Stimulated activated memory B cell treated with anti-CD40 and anti-IgM and Interleukin-4, amounts not matched to agents 10 μg/mL and 1 μg/mL and 100 μg/mL, for 72 hours (primary cell): Measurements from ENCODE around the gene CPNE4.
"Not testable (repeated sequence)": the region's sequence is repeated elsewhere in the genome, so short reads cannot be mapped to it uniquely, and the experiment has no call there.

ENCODE experiments used
- ATAC-seq: fragments of 150-1000 bp; cut with Tn5 transposase; 2 replicates; pipeline ENCODE4 v1.10.0; 2021
- H3K27ac Mint-ChIP-seq: one replicate; pipeline ENCODE4 v1.8.0; 2022; ENCODE audit warnings: mild to moderate bottlenecking, mixed read lengths
- H3K27me3 Mint-ChIP-seq: one replicate; pipeline ENCODE4 v1.8.0; 2022; ENCODE audit warnings: mixed read lengths
- H3K36me3 Mint-ChIP-seq: one replicate; pipeline ENCODE4 v1.8.0; 2022; ENCODE audit warnings: mixed read lengths
- H3K4me1 Mint-ChIP-seq: one replicate; pipeline ENCODE4 v1.8.0; 2022; ENCODE audit warnings: mixed read lengths
- H3K4me3 Mint-ChIP-seq: one replicate; pipeline ENCODE4 v1.8.0; 2022; ENCODE audit warnings: mild to moderate bottlenecking, moderate library complexity, mixed read lengths
- H3K9me3 Mint-ChIP-seq: one replicate; pipeline ENCODE4 v1.8.0; 2022; ENCODE audit warnings: mixed read lengths

Gene CPNE4

GRCh38 chr3:132001999-132002398, 32.8 kb downstream of the CPNE4 start:
- Mint-ChIP-seq H3K4me1 (no peaks in the 10 kb centered on the region), H3K4me3 (no peak overlapping the region), H3K27ac (no peak overlapping the region), H3K36me3 (no peaks in the 10 kb centered on the region), H3K27me3 (peaks cover 9% of the 10 kb centered on the region), H3K9me3 (no peaks in the 10 kb centered on the region)
- no peak for ATAC-seq

- Mint-ChIP-seq H3K27me3 (peaks cover under 1% of the 10 kb centered on the region), H3K4me3 (no peak overlapping the region), H3K36me3 (no peaks in the 10 kb centered on the region), H3K27ac (no peak overlapping the region), H3K9me3 (no peaks in the 10 kb centered on the region), H3K4me1 (no peaks in the 10 kb centered on the region)
- no peak for ATAC-seq
Measured at GRCh38 chr3:132001036-132001435, 33.8 kb downstream of the CPNE4 start.

DNA sequence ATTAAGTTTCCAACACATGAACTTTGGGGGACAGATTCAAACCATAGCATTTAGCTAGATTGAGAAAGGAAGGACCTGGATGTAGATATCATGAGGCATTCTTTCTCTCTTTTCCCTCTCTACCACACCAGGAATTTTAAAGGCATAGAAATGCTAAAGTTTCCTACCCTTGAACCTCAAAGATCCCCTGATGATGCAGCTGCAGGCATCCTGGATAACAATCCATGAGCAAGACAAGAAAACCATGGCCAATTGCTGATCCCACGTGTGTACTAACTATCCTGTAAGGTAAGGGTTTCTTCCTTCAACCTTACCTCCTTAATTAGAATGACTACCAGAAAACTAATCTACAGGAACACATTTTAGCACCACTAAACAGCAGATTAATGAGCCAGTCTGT, 36.8 kb downstream of the CPNE4 start:
- H3K27ac Mint-ChIP-seq, result no peak overlapping the region
- no peaks in the 10 kb centered on the region for H3K27me3 Mint-ChIP-seq
- no peaks in the 10 kb centered on the region for H3K4me1 Mint-ChIP-seq
- no peak overlapping the region for H3K4me3 Mint-ChIP-seq
- H3K36me3 Mint-ChIP-seq, result no peaks in the 10 kb centered on the region
- no peak for ATAC-seq
- H3K9me3 Mint-ChIP-seq, result no peaks in the 10 kb centered on the region

DNA sequence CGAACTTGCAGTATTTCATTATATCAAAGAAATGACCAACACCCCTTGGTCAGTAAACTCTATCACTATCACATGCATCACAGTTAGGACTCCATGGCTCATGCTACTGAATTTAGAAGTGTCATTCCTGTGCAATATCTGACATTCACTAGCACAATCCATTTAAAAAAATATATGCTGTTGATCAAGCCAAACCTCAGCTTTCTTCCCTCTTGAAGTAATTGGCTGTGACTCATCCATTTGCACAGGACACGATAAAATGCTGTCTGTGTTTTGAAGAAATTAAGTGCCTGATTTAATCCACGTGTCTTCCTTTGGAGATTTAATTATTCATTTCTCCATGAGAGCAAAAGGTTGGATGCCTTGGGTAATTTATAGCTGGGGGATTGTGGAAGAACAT, 38.9 kb downstream of the CPNE4 start:
- H3K9me3 Mint-ChIP-seq, result peaks cover 5% of the 10 kb centered on the region
- no peaks in the 10 kb centered on the region for H3K27me3 Mint-ChIP-seq
- H3K4me3 Mint-ChIP-seq, result no peak overlapping the region
- H3K27ac Mint-ChIP-seq, result no peak overlapping the region
- no peaks in the 10 kb centered on the region for H3K4me1 Mint-ChIP-seq
- no peaks in the 10 kb centered on the region for H3K36me3 Mint-ChIP-seq
- ATAC-seq, result no peak

- Mint-ChIP-seq H3K4me3 (no peak overlapping the region), H3K9me3 (peaks cover 7% of the 10 kb centered on the region)
Measured at GRCh38 chr3:131989318-131989717, 45.5 kb downstream of the CPNE4 start.

DNA sequence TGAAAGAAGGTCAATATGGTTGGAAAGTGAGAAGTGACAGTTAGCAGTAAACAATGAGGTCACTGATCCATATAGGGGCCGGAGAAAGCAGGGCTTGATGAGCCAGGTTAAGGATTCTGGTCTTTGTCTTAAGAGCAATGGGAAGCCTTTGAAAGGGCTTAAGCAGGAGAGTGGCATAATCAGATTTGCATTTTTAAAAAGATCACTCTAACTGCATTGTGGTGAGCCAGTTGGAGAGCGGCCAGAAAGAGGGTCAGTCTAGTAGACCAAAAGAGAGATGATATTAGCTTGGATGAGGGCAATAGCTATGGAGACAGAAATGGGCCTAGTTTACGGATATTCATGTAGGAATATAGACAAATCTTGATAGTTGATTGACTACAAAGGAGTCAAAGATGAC, 46.6 kb downstream of the CPNE4 start:
- Mint-ChIP-seq H3K36me3 (no peaks in the 10 kb centered on the region), H3K4me1 (no peaks in the 10 kb centered on the region), H3K27ac (no peak overlapping the region), H3K4me3 (no peak overlapping the region), H3K27me3 (no peaks in the 10 kb centered on the region), H3K9me3 (peaks cover 7% of the 10 kb centered on the region)
- ATAC-seq, result no peak

More at GRCh38 chr3:131989318-131989717, 45.5 kb downstream of the CPNE4 start:
- Mint-ChIP-seq H3K4me1 (no peaks in the 10 kb centered on the region), H3K36me3 (no peaks in the 10 kb centered on the region), H3K27me3 (no peaks in the 10 kb centered on the region), H3K27ac (no peak overlapping the region)
- ATAC-seq, result no peak

- Mint-ChIP-seq H3K9me3 (peaks cover 3% of the 10 kb centered on the region), H3K27ac (no peak overlapping the region)
Measured at GRCh38 chr3:131983689-131984088, 51.1 kb downstream of the CPNE4 start.

DNA sequence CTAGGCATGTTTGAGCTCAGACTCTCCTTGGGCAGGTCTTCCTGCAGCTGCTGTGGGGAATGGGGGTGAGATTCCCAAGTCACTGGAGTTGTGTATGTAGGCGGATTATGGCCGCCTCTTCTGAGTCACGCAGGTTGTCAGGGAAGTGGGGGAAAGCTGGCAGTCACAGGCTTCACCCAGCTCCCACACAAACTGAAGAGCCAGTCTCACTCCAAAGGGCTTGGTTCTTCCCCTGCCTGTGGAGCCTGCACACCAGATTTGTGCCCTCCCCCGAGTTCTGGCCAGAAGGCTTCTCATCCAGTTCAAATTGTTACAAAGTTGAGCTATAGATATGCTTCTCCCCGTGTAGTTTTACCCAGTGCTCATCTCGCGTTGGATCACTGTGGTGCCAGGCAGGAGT, 53.5 kb downstream of the CPNE4 start:
- no peak overlapping the region for H3K27ac Mint-ChIP-seq
- no peak for ATAC-seq
- H3K9me3 Mint-ChIP-seq, result peaks cover 10% of the 10 kb centered on the region

More at GRCh38 chr3:131983689-131984088, 51.1 kb downstream of the CPNE4 start:
- no peaks in the 10 kb centered on the region for H3K36me3 Mint-ChIP-seq
- H3K4me1 Mint-ChIP-seq, result no peaks in the 10 kb centered on the region
- no peak for ATAC-seq
- H3K27me3 Mint-ChIP-seq, result peaks cover 7% of the 10 kb centered on the region
- H3K4me3 Mint-ChIP-seq, result no peak overlapping the region

DNA sequence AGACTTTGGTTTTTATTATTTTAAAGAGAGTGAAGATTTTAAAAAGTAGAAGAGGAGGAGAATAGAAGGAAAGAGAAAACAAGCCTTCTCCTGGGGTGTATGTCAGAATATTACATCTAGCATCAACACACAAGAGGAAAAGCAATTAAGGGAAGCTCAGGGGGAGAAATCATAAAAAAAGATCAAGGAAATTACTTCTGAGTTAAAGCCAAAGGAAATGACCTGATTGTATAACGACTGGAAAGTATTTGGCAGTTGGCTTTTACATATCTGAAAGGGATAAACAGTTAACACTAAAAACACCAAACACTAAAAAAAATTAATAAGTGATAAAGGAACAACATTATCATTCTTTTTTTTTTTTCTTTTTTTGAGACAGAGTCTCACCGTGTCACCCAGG, 58.4 kb downstream of the CPNE4 start:
- ATAC-seq, result no peak

More for the DNA sequence above, 53.5 kb downstream of the CPNE4 start:
- Mint-ChIP-seq H3K27me3 (peaks cover 7% of the 10 kb centered on the region), H3K4me3 (no peak overlapping the region), H3K36me3 (no peaks in the 10 kb centered on the region), H3K4me1 (no peaks in the 10 kb centered on the region)

DNA sequence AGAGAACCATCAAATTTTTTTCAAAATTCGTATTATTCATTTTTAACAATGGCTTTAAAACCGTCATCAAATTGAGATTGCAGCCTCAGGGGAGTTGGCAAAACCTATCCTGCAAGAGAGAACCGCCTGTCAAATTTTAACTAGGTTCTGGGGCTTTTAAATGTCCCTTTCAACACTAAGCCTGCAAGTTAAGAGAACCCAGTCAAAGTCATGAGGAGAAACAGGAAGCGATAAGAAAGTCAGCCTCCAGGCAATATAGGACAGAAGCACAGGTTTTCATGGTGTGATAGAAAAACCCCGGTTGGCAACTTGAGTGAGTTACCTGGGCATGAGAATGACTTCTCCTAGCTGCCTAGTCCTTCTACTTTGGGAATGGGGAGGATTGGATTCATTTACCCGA, 59.8 kb downstream of the CPNE4 start:
- H3K4me3 Mint-ChIP-seq, result no peak overlapping the region
- no peak for ATAC-seq
- H3K4me1 Mint-ChIP-seq, result no peaks in the 10 kb centered on the region
- peaks cover 7% of the 10 kb centered on the region for H3K9me3 Mint-ChIP-seq
- H3K27ac Mint-ChIP-seq, result no peak overlapping the region
- no peaks in the 10 kb centered on the region for H3K36me3 Mint-ChIP-seq
- H3K27me3 Mint-ChIP-seq, result no peaks in the 10 kb centered on the region

More for the DNA sequence above, 58.4 kb downstream of the CPNE4 start:
- H3K4me3 Mint-ChIP-seq, result no peak overlapping the region
- H3K27ac Mint-ChIP-seq, result no peak overlapping the region
- H3K27me3 Mint-ChIP-seq, result peaks cover under 1% of the 10 kb centered on the region
- peaks cover 10% of the 10 kb centered on the region for H3K9me3 Mint-ChIP-seq
- no peaks in the 10 kb centered on the region for H3K4me1 Mint-ChIP-seq
- no peaks in the 10 kb centered on the region for H3K36me3 Mint-ChIP-seq

DNA sequence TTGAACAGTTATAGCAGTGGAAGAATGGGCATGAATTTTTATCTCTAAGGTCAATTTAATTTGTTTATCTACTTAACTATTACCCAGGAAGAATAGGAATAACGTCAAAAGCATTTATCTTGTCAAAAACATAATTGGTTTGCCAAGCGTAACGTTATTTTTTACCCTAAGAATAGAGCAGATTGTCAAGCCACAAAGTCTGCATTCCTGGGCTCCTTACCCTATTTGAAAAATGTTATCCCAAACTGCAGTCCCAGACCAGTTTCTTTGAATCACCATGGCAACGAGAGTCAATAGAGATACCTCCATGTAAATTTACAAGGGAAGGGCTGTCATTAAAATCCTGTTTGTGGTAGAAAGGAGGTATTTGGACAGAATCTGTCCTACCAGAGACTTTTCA, 61.1 kb downstream of the CPNE4 start:
- H3K27ac Mint-ChIP-seq, result no peak overlapping the region
- H3K27me3 Mint-ChIP-seq, result no peaks in the 10 kb centered on the region
- no peaks in the 10 kb centered on the region for H3K36me3 Mint-ChIP-seq
- H3K9me3 Mint-ChIP-seq, result peaks cover 7% of the 10 kb centered on the region
- no peak for ATAC-seq
- no peaks in the 10 kb centered on the region for H3K4me1 Mint-ChIP-seq
- no peak overlapping the region for H3K4me3 Mint-ChIP-seq

DNA sequence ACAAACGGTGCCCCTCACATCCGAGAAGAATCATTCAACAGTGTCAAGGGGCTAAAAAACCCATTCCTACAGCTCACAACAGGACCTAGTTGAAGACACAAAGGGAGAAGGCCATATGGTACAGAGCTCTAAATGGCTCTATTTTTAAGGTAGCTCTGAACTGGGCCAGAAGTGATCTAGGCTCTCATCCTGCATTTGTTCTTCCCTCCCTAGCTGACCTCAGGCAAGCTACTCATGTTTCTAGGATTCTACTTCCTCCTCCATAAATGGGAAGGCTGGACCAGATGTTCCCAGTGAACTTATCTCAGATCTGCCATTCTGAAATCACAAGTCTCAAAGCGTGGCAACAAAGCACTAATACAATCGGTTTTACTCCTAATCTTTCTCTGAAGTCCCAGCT, 62.3 kb downstream of the CPNE4 start:
- Mint-ChIP-seq H3K4me1 (no peaks in the 10 kb centered on the region), H3K27me3 (no peaks in the 10 kb centered on the region), H3K27ac (no peak overlapping the region), H3K36me3 (no peaks in the 10 kb centered on the region), H3K9me3 (peaks cover under 1% of the 10 kb centered on the region), H3K4me3 (no peak overlapping the region)
- ATAC-seq, result no peak

DNA sequence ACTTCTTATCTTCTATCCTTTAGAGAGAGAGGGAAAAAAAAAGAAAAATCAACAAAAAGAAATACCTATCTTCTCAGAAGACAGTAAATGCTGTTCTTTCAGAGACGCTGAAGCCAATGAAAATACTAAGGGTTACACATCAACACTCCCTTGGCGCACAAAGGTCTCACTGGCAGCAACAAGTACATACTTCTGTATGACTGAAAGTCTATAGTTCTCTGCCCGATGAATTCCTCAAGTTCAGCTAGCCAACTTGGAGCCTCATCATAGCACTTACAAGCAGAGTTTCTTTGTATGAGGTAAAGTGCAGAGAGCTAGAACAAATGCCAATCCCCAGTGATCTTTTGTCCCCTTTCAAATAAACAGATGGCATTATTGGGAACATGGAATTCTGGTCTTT, 62.7 kb downstream of the CPNE4 start:
- Mint-ChIP-seq H3K36me3 (no peaks in the 10 kb centered on the region), H3K27ac (no peak overlapping the region), H3K27me3 (no peaks in the 10 kb centered on the region), H3K4me3 (no peak overlapping the region), H3K9me3 (no peaks in the 10 kb centered on the region), H3K4me1 (no peaks in the 10 kb centered on the region)
- ATAC-seq, result no peak

DNA sequence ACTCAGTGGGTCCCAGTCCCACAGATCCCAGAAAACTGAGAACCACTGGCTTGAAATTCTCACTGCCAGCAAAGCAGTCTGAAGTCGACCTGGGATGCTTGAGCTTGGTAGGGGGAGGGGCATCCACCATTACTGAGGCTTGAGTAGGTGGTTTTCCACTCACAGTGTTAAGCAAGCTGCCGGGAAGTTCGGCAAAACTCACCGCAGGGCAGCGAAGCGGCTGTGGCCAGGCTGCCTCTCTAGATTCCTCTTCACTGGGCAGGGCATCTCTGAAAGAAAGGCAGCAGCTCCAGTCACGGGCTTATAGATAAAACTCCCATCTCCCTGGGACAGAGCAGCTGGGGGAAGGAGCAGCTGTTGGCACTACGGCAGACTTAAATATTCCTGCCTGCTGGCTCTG, 71.4 kb downstream of the CPNE4 start:
- not testable (repeated sequence) for ATAC-seq, H3K27ac Mint-ChIP-seq
- peaks cover 11% of the 10 kb centered on the region for H3K9me3 Mint-ChIP-seq

DNA sequence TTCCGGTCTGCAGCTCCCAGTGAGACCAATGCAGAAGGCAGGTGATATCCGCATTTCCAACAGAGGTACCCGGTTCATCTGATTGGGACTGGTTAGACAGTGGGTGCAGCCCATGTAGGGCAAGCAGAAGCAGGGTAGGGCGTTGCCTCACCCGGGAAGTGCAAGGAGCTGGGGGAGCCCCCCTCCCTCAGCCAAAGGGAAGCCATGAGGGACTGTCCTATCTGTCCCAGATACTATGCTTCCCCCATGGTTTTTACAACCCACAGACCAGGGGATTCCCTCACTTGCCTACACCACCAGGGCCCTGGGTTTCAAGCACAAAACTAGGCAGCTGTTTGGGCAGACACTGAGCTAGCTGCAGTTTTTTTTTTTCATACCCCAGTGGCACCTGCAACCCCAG, 71.8 kb downstream of the CPNE4 start:
- no peaks in the 10 kb centered on the region for H3K4me1 Mint-ChIP-seq
- no peak for ATAC-seq
- peaks cover 11% of the 10 kb centered on the region for H3K9me3 Mint-ChIP-seq
- no peaks in the 10 kb centered on the region for H3K27me3 Mint-ChIP-seq
- no peak overlapping the region for H3K27ac Mint-ChIP-seq
- H3K4me3 Mint-ChIP-seq, result no peak overlapping the region
- no peaks in the 10 kb centered on the region for H3K36me3 Mint-ChIP-seq

More for the DNA sequence above, 71.4 kb downstream of the CPNE4 start:
- H3K27me3 Mint-ChIP-seq, H3K4me1 Mint-ChIP-seq, H3K36me3 Mint-ChIP-seq, H3K4me3 Mint-ChIP-seq: not testable (repeated sequence)

- no peaks in the 10 kb centered on the region for H3K36me3 Mint-ChIP-seq
- H3K4me1 Mint-ChIP-seq, result no peaks in the 10 kb centered on the region
- H3K27ac Mint-ChIP-seq, result no peak overlapping the region
- H3K27me3 Mint-ChIP-seq, result no peaks in the 10 kb centered on the region
- no peak for ATAC-seq
- peaks cover 3% of the 10 kb centered on the region for H3K9me3 Mint-ChIP-seq
- H3K4me3 Mint-ChIP-seq, result no peak overlapping the region
Measured at GRCh38 chr3:131960324-131960723, 74.5 kb downstream of the CPNE4 start.

- H3K27me3 Mint-ChIP-seq, result no peaks in the 10 kb centered on the region
- no peaks in the 10 kb centered on the region for H3K4me1 Mint-ChIP-seq
- H3K9me3 Mint-ChIP-seq, result no peaks in the 10 kb centered on the region
- H3K36me3 Mint-ChIP-seq, result no peaks in the 10 kb centered on the region
- ATAC-seq, result no peak
- no peak overlapping the region for H3K4me3 Mint-ChIP-seq
- H3K27ac Mint-ChIP-seq, result no peak overlapping the region
Measured at GRCh38 chr3:131957980-131958379, 76.8 kb downstream of the CPNE4 start.
